ENCODE measurements around the gene CROT.

The CROT gene

DNA sequence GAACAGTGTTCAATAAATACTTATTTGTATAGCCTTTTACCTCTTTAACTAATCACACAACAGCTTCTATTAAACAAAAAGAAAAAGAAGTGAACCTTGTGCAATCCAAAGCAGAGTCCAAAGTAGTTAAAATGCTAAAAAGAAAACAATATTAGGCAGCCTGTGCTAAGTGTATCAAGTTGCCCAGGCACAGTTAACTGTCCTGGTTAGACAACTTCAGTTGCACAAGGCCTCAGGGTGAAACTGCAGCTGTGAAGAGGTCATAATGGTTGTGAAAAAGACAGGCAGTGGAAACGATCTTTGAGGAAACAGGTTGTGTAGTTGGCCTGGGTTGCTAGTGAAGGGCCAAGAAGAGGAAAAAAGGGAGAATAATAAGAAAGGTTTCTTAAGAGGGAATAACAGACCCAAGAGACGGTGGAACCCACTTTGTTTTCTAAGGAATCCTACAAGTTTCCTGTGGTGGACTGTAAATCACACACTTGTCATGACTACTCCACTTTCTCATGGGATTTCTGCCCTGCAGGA lies 6.0 kb upstream of the CROT start:
- in situ Hi-C loops (cut with HindIII; ENCODE audit: low sequenced_read_pairs), result no loop called here

GRCh38 chr7:87341441-87341840 lies 4.0 kb upstream of the CROT start:
- in situ Hi-C loops (cut with HindIII; ENCODE audit: low sequenced_read_pairs), result no loop called here

GRCh38 chr7:87342231-87342630 lies 3.2 kb upstream of the CROT start:
- in situ Hi-C loops (cut with HindIII; ENCODE audit: low sequenced_read_pairs), result no loop called here

- in situ Hi-C loops (cut with HindIII; ENCODE audit: low sequenced_read_pairs), result no loop called here
These were observed 1.0 kb upstream of the CROT start for GRCh38 chr7:87344446-87344845.

- in situ Hi-C loops (cut with HindIII; ENCODE audit: low sequenced_read_pairs), result no loop called here
These were observed 503 bp downstream of the CROT start for GRCh38 chr7:87345962-87346371.

- in situ Hi-C loops (cut with HindIII; ENCODE audit: low sequenced_read_pairs), result no loop called here
These were observed 1.7 kb downstream of the CROT start for GRCh38 chr7:87347207-87347606.

DNA sequence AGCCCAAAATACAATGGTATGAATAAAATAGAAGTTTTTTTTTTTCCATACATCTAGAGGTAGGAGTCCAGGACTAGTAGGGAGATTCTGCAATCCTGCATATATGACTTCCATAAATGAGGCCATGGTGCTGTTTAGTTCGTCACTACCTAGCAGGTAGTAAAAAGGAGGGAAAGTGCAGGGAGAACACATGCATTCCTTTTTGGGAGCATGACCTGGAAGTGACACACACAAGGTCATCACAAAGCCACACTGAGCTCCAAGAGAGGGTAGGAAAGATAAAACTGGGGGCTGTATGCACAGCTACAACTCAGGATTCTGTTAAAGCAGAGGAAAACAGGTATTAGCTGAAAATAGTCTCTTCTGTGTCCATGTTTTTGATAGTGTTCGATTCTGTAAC lies 2.2 kb downstream of the CROT start:
- in situ Hi-C loops (cut with HindIII; ENCODE audit: low sequenced_read_pairs), result no loop called here

DNA sequence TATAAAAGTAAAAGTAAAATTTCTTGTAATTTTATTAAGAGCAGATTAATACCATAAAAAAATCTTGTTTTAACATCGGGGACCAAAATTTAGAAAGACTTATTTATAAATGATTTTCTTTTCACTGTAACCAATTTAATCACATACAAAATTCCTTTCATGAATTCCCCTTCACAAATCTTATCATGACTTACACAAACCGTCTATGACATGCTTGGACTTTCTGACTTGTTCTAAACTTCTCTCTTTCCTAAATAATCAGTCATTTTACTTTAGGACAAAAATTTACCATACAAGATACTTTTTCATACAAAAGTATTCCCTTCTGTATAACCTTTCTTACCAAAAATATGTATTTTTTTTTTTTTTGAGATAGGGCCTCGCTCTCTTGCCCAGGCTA lies 9.3 kb downstream of the CROT start:
- in situ Hi-C loops (cut with HindIII; ENCODE audit: low sequenced_read_pairs), result no loop called here

- in situ Hi-C loops (cut with HindIII; ENCODE audit: low sequenced_read_pairs), result no loop called here
These were observed 11.0 kb downstream of the CROT start for GRCh38 chr7:87356448-87356847.

DNA sequence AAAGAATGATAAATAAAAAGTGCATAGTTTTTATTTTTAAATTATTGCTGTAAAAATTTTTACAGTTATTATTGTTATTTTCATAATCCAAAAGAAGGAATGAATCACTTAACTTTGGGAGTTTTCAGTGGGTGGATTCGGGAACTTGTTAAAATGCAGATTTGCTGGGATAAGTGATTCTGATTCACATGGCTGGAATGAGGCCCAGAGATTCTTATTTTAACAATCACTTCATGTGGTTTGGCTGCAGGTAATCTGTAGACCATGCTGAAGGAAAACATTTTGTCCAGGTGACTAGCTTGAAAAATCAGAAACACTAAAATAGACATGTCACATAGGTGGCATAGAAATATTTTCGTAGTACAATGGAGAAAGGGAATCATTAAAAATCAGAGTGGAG lies 13.9 kb downstream of the CROT start:
- in situ Hi-C loops (cut with HindIII; ENCODE audit: low sequenced_read_pairs), result no loop called here

DNA sequence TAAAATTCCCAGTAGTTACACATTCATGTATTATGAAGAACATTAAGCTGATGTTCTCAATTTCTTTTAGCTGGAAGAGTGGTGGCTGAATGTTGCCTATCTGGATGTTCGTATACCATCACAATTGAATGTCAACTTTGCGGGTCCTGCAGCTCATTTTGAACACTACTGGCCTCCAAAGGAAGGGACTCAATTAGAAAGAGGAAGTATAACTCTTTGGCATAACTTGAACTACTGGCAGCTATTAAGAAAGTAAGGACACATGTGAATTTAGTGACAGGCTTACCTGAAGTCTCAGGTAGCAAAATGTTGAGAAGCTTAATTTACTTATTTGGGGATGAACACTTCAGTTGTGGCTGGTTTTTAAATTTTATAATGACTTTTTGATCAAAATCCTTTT lies 15.9 kb downstream of the CROT start:
- in situ Hi-C loops (cut with HindIII; ENCODE audit: low sequenced_read_pairs), result no loop called here

- in situ Hi-C loops (cut with HindIII; ENCODE audit: low sequenced_read_pairs), result no loop called here
These were observed 17.9 kb downstream of the CROT start for GRCh38 chr7:87363342-87363741.

DNA sequence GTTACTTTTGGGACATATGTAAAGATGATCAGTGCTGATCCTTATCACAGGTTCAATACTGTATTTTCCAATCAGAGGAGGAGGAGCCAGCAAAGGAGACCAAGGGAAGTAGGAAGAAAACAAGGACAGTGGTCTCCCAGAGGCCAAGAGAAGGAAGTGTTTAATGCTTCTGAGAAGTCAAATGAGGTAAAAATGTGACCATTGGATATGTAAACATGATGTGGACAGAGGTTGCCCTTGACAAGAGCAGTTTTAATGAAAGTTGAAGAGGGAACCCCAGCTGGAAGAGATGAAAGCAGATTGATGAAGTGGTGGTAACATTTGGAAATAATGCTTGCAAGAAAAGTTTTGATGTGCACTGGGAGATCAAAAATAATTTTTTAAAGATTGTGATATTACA lies 18.8 kb downstream of the CROT start:
- in situ Hi-C loops (cut with HindIII; ENCODE audit: low sequenced_read_pairs), result no loop called here

GRCh38 chr7:87369216-87369615 lies 23.8 kb downstream of the CROT start:
- in situ Hi-C loops (cut with HindIII; ENCODE audit: low sequenced_read_pairs), result no loop called here

GRCh38 chr7:87370660-87371180 lies 25.3 kb downstream of the CROT start:
- in situ Hi-C loops (cut with HindIII; ENCODE audit: low sequenced_read_pairs), result no loop called here

- in situ Hi-C loops (cut with HindIII; ENCODE audit: low sequenced_read_pairs), result no loop called here
These were observed 30.4 kb downstream of the CROT start for GRCh38 chr7:87375662-87376435.

- in situ Hi-C loops (cut with HindIII; ENCODE audit: low sequenced_read_pairs), result no loop called here
These were observed 35.4 kb downstream of the CROT start for GRCh38 chr7:87380905-87381304.

- in situ Hi-C loops (cut with HindIII; ENCODE audit: low sequenced_read_pairs), result no loop called here
These were observed 45.7 kb downstream of the CROT start for GRCh38 chr7:87391020-87391701.

- in situ Hi-C loops (cut with HindIII; ENCODE audit: low sequenced_read_pairs), result no loop called here
These were observed 50.1 kb downstream of the CROT start for GRCh38 chr7:87395442-87396020.

- in situ Hi-C loops (cut with HindIII; ENCODE audit: low sequenced_read_pairs), result no loop called here
These were observed 53.0 kb downstream of the CROT start for GRCh38 chr7:87398446-87398845.

GRCh38 chr7:87404674-87405073 lies 59.2 kb downstream of the CROT start:
- in situ Hi-C loops (cut with HindIII; ENCODE audit: low sequenced_read_pairs), result loop anchor here (5.0 kb wide), 2 partner anchors 58 to 87 kb away; no protein-coding TSS in a partner anchor

GRCh38 chr7:87411186-87411585 lies 65.7 kb downstream of the CROT start:
- in situ Hi-C loops (cut with HindIII; ENCODE audit: low sequenced_read_pairs), result no loop called here

All from endothelial cell of hepatic sinusoid (primary cell).